ENCODE data around the gene RPS27L.

Gene RPS27L

DNA sequence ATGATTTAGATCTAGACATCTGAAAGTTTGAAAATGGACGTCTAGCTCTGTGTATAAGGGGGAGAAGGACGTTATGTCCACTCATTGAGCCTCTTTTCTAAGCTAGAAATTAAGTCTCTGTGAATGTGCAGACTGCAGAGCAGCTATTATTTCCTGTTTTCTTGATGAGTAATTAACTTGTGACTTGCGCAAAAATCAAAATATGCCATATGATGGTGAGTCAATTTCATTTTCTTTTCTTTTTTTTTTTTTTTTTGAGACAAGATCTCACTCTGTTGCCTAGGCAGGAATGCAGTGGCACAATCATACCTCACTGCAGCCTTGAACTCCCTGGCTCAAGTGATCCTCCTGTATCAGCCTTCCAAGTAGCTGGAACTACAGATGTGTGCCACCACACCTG lies 21.5 kb downstream of the RPS27L start:
- TF ChIP-seq ZNF274 (IDR thresholded peaks at IDR 0.05; ENCODE audit: low read depth, low read length) (no peak), SUZ12 (IDR thresholded peaks at IDR 0.05; ENCODE audit: extremely low read depth, insufficient read depth, insufficient read length) (no peak), YY1 (IDR thresholded peaks at IDR 0.05; ENCODE audit: insufficient read depth, insufficient read length) (no peak)
- H3K4me1 ChIP-seq (ENCODE audit: insufficient read depth, insufficient read length), result no peaks in the 10 kb centered on the region
- DNase-seq (ENCODE audit: low read depth, low spot score), result no peak
- no peak overlapping the region for H3K4me3 ChIP-seq (ENCODE audit: insufficient read length, low read depth)
- H3K36me3 ChIP-seq (ENCODE audit: insufficient read depth, insufficient read length, low read length), result peaks cover 4% of the 10 kb centered on the region
- H3K27me3 ChIP-seq (ENCODE audit: insufficient read depth, insufficient read length), result no peaks in the 10 kb centered on the region
- H3K9me3 ChIP-seq (ENCODE audit: insufficient read depth, low read length), result no peaks in the 10 kb centered on the region
- H3K9ac ChIP-seq (ENCODE audit: insufficient read length, low read depth), result no peak overlapping the region

DNA sequence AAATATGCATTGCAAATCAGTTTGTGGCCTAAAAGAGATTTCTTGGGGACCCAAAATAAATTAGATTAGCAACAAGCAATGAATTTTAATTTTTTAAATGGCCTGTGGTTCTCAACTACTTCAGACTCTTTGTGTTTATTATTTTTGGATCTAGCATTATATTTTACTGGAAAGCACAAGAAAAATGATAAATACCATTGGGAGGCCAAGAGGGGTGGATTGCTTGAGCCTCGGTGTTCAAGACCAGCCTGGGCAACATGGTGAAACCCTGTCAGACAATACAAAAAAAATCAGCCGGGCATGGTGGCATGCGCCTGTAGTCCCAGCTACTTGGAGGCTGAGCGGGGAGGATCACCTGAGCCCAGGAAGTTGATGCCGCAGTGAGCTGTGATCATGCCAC lies 22.0 kb downstream of the RPS27L start:
- H3K9ac ChIP-seq (ENCODE audit: insufficient read length, low read depth), result no peak overlapping the region
- no peaks in the 10 kb centered on the region for H3K4me1 ChIP-seq (ENCODE audit: insufficient read depth, insufficient read length)
- no peak for TF ChIP-seq ZNF274 (IDR thresholded peaks at IDR 0.05; ENCODE audit: low read depth, low read length)
- TF ChIP-seq SUZ12 (IDR thresholded peaks at IDR 0.05; ENCODE audit: extremely low read depth, insufficient read depth, insufficient read length), result no peak
- TF ChIP-seq YY1 (IDR thresholded peaks at IDR 0.05; ENCODE audit: insufficient read depth, insufficient read length), result no peak
- no peaks in the 10 kb centered on the region for H3K9me3 ChIP-seq (ENCODE audit: insufficient read depth, low read length)
- peaks cover 5% of the 10 kb centered on the region for H3K36me3 ChIP-seq (ENCODE audit: insufficient read depth, insufficient read length, low read length)
- no peak overlapping the region for H3K4me3 ChIP-seq (ENCODE audit: insufficient read length, low read depth)
- DNase-seq (ENCODE audit: low read depth, low spot score), result no peak
- H3K27me3 ChIP-seq (ENCODE audit: insufficient read depth, insufficient read length), result no peaks in the 10 kb centered on the region

DNA sequence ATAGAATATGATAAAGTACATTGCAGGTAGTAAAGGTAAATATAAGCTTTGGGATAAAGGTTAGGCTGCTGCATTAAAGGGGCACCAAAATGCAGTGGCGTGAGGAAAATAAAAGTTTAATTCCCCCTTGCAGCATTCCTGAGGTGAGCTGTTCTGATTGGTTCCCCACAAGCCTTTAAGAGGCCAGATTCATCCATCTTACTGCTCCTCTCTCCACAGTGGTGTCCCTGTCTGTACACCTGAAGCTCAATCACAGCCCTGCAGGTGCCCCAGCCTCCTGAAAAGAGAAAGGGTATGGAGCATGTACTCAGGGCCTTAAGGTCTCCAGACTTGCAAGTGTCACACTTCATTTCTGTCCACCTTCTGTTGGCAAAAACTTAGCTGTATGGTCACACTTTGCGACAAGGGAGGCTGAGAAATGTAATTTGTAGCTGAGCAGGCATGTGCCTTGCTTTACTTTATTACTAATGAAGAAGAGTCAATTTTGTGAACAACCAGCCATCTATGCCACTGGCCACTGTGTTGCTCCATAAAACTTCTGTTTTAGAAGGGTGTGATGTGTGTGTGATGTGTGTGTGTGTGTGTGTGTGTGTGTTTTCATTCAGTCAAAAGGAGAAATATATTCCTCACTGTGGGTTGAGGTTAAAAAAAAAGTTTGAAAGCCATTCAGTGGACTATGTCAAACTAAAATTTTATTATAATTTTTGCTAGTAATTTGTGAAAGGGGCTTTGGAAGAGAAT lies 22.9 kb downstream of the RPS27L start:
- Histone ChIP-seq H3K9ac (ENCODE audit: insufficient read length, low read depth) (no peak overlapping the region), H3K27me3 (ENCODE audit: insufficient read depth, insufficient read length) (no peaks in the 10 kb centered on the region), H3K4me1 (ENCODE audit: insufficient read depth, insufficient read length) (no peaks in the 10 kb centered on the region), H3K36me3 (ENCODE audit: insufficient read depth, insufficient read length, low read length) (peaks cover 11% of the 10 kb centered on the region), H3K9me3 (ENCODE audit: insufficient read depth, low read length) (no peaks in the 10 kb centered on the region), H3K4me3 (ENCODE audit: insufficient read length, low read depth) (no peak overlapping the region)
- TF ChIP-seq ZNF274 (IDR thresholded peaks at IDR 0.05; ENCODE audit: low read depth, low read length), result no peak
- no peak for TF ChIP-seq SUZ12 (IDR thresholded peaks at IDR 0.05; ENCODE audit: extremely low read depth, insufficient read depth, insufficient read length)
- TF ChIP-seq YY1 (IDR thresholded peaks at IDR 0.05; ENCODE audit: insufficient read depth, insufficient read length), result no peak
- DNase-seq (ENCODE audit: low read depth, low spot score), result no peak

DNA sequence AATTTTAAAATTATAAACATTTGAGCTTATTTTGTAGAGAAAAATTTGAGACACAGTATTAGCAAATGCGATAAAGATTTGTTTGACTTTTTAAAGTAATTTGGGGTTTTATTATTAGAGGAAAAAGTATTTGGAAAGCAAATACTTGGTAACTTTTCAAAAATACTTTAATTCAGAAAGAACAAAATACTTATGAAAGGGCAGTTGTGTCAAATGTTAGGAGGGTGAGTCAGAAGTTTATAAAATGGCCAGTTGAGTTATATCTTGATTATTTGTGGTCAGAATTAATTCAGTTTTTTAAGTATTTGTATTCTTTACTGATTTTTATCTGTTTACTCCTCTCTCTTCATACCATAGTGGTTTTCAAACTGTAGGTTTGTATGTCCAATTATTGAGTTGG lies 23.5 kb downstream of the RPS27L start:
- H3K36me3 ChIP-seq (ENCODE audit: insufficient read depth, insufficient read length, low read length), result peaks cover 13% of the 10 kb centered on the region
- no peak overlapping the region for H3K9ac ChIP-seq (ENCODE audit: insufficient read length, low read depth)
- no peaks in the 10 kb centered on the region for H3K27me3 ChIP-seq (ENCODE audit: insufficient read depth, insufficient read length)
- DNase-seq (ENCODE audit: low read depth, low spot score), result no peak
- H3K4me3 ChIP-seq (ENCODE audit: insufficient read length, low read depth), result no peak overlapping the region
- TF ChIP-seq SUZ12 (IDR thresholded peaks at IDR 0.05; ENCODE audit: extremely low read depth, insufficient read depth, insufficient read length) (no peak), YY1 (IDR thresholded peaks at IDR 0.05; ENCODE audit: insufficient read depth, insufficient read length) (no peak), ZNF274 (IDR thresholded peaks at IDR 0.05; ENCODE audit: low read depth, low read length) (no peak)
- H3K4me1 ChIP-seq (ENCODE audit: insufficient read depth, insufficient read length), result no peaks in the 10 kb centered on the region
- H3K9me3 ChIP-seq (ENCODE audit: insufficient read depth, low read length), result no peaks in the 10 kb centered on the region

DNA sequence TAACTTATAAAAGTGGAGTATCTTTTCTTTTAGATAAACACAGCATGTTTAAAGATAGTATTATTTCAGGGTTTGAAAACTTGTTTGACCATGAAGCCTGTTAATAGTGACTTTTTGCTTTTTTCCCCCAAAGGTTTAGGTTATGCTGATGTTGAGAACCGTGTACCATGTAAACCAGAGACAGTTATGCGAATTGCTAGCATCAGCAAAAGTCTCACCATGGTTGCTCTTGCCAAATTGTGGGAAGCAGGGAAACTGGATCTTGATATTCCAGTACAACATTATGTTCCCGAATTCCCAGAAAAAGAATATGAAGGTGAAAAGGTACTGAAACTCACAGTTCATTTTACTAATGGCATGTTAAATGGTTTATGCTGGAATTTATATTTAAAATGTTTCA lies 30.6 kb downstream of the RPS27L start:
- peaks cover 35% of the 10 kb centered on the region for H3K36me3 ChIP-seq (ENCODE audit: insufficient read depth, insufficient read length, low read length)
- H3K4me3 ChIP-seq (ENCODE audit: insufficient read length, low read depth), result no peak overlapping the region
- H3K9me3 ChIP-seq (ENCODE audit: insufficient read depth, low read length), result no peaks in the 10 kb centered on the region
- no peaks in the 10 kb centered on the region for H3K27me3 ChIP-seq (ENCODE audit: insufficient read depth, insufficient read length)
- no peak for TF ChIP-seq YY1 (IDR thresholded peaks at IDR 0.05; ENCODE audit: insufficient read depth, insufficient read length)
- TF ChIP-seq SUZ12 (IDR thresholded peaks at IDR 0.05; ENCODE audit: extremely low read depth, insufficient read depth, insufficient read length), result no peak
- no peak for TF ChIP-seq ZNF274 (IDR thresholded peaks at IDR 0.05; ENCODE audit: low read depth, low read length)
- DNase-seq (ENCODE audit: low read depth, low spot score), result no peak
- no peak overlapping the region for H3K9ac ChIP-seq (ENCODE audit: insufficient read length, low read depth)
- no peaks in the 10 kb centered on the region for H3K4me1 ChIP-seq (ENCODE audit: insufficient read depth, insufficient read length)

DNA sequence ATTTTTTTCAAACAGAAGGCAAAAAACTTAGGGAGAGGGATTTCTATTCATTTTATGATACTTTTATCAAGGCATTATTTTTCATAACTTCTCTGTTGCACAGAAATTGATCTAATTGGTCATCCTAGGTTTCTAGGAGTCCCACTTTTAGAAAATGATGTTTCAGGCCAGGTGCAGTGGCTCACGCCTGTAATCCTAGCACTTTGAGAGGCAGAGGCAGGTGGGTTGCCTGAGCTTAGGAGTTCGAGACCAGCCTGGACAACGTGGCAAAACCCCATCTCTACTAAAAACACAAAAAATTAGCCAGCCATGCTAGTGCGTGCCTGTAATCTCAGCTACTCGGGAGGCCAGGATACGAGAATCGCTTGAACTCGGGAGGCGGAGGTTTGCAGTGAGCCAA lies 32.8 kb downstream of the RPS27L start:
- Histone ChIP-seq H3K27me3 (ENCODE audit: insufficient read depth, insufficient read length) (no peaks in the 10 kb centered on the region), H3K9me3 (ENCODE audit: insufficient read depth, low read length) (peaks cover 5% of the 10 kb centered on the region), H3K4me1 (ENCODE audit: insufficient read depth, insufficient read length) (no peaks in the 10 kb centered on the region), H3K4me3 (ENCODE audit: insufficient read length, low read depth) (no peak overlapping the region), H3K9ac (ENCODE audit: insufficient read length, low read depth) (no peak overlapping the region), H3K36me3 (ENCODE audit: insufficient read depth, insufficient read length, low read length) (peaks cover 27% of the 10 kb centered on the region)
- no peak for DNase-seq (ENCODE audit: low read depth, low spot score)
- no peak for TF ChIP-seq SUZ12 (IDR thresholded peaks at IDR 0.05; ENCODE audit: extremely low read depth, insufficient read depth, insufficient read length)
- TF ChIP-seq YY1 (IDR thresholded peaks at IDR 0.05; ENCODE audit: insufficient read depth, insufficient read length), result no peak
- no peak for TF ChIP-seq ZNF274 (IDR thresholded peaks at IDR 0.05; ENCODE audit: low read depth, low read length)

DNA sequence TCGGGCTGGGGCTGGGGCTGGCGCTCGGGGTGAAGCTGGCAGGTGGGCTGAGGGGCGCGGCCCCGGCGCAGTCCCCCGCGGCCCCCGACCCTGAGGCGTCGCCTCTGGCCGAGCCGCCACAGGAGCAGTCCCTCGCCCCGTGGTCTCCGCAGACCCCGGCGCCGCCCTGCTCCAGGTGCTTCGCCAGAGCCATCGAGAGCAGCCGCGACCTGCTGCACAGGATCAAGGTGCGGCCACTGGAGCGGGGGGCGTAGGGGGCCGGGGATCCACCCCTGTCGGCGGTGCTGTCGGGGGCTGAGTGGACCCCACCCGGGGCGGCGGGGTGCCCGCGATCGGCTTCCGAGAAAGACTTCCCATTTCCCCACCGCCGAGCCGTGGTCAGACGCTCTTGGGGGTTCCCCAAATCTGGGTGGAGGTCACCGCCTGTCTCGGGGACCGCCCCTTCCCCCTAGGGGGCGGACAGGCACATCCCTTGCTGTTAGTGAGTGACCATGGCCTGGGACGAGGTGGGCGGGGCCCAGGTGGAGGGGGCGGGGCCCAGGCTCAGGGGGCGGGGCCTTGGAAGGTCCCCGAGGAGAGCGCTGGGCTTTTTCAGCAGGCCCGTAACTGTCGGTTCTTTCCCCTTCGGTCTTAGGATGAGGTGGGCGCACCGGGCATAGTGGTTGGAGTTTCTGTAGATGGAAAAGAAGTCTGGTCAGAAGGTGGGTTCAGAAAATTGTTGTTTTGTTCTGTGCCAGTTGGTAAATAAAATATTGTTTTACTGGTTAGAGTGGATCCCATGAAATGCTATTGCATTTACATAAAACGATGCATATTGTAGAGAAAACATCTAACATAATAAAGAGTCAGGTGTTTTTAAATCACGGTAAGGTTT lies 35.0 kb downstream of the RPS27L start:
- Histone ChIP-seq H3K9ac (ENCODE audit: insufficient read length, low read depth) (peak overlapping the region; percentile 90), H3K27me3 (ENCODE audit: insufficient read depth, insufficient read length) (no peaks in the 10 kb centered on the region), H3K9me3 (ENCODE audit: insufficient read depth, low read length) (peaks cover 16% of the 10 kb centered on the region), H3K4me1 (ENCODE audit: insufficient read depth, insufficient read length) (no peaks in the 10 kb centered on the region), H3K36me3 (ENCODE audit: insufficient read depth, insufficient read length, low read length) (peaks cover 11% of the 10 kb centered on the region), H3K4me3 (ENCODE audit: insufficient read length, low read depth) (peak overlapping the region; percentile 86)
- peak; percentile 58 for DNase-seq (ENCODE audit: low read depth, low spot score)
- TF ChIP-seq YY1 (IDR thresholded peaks at IDR 0.05; ENCODE audit: insufficient read depth, insufficient read length) (no peak), SUZ12 (IDR thresholded peaks at IDR 0.05; ENCODE audit: extremely low read depth, insufficient read depth, insufficient read length) (no peak), ZNF274 (IDR thresholded peaks at IDR 0.05; ENCODE audit: low read depth, low read length) (no peak)

Measured in NT2/D1 (cell line).